Fibroblast of lung (primary cell): ENCODE data around the gene C8B. TPM values are rescaled to one million over a fixed set of nuclear protein-coding genes. Genes with fewer than 3 reads are reported as not detected.

Experiments
- DNase-seq, 2 donors: peaks; one replicate each; pipeline versions ENCODE4 v3.0.0 to v3.0.0-alpha.2; 2010; ENCODE audit warnings: low read depth in 2 of 2
- H2AFZ ChIP-seq: 2 replicates; pipeline ENCODE4 v1.5.1; 2012; ENCODE audit warnings: low read length, control low read depth, inconsistent platforms
- H3K27ac ChIP-seq: 2 replicates; pipeline ENCODE4 v1.5.1; 2011; ENCODE audit warnings: low read length, control low read depth; ENCODE audit not compliant: insufficient read depth
- H3K27me3 ChIP-seq: 2 replicates; pipeline ENCODE4 v1.5.1; 2011; ENCODE audit warnings: mild to moderate bottlenecking, low read length; ENCODE audit not compliant: control insufficient read depth, insufficient read depth
- H3K36me3 ChIP-seq: 2 replicates; pipeline ENCODE4 v1.5.1; 2011; ENCODE audit warnings: low read length; ENCODE audit not compliant: control insufficient read depth, insufficient read depth
- H3K4me1 ChIP-seq: 2 replicates; pipeline ENCODE4 v1.5.1; 2011; ENCODE audit warnings: low read length; ENCODE audit not compliant: control insufficient read depth, insufficient read depth; ENCODE audit errors: extremely low read depth
- H3K4me2 ChIP-seq: 2 replicates; pipeline ENCODE4 v1.5.1; 2011; ENCODE audit warnings: low read length, control low read depth; ENCODE audit not compliant: insufficient read depth; ENCODE audit errors: extremely low read depth
- H3K4me3 ChIP-seq, 4 experiments: fragments of 200-600 bp in 1 of 4; sonication (generic) in 1 of 4; replicated peaks in 1 of 4; 2 replicates each; pipeline ENCODE4 v1.5.1; 2011 to 2016; ENCODE audit warnings: low read length in 4 of 4, low read depth in 3 of 4, mild to moderate bottlenecking in 3 of 4, control low read depth in 2 of 4, inconsistent platforms in 1 of 4, mixed read lengths in 1 of 4; ENCODE audit not compliant: insufficient read depth in 1 of 4; ENCODE audit errors: control extremely low read depth in 1 of 4
- H3K79me2 ChIP-seq: 2 replicates; pipeline ENCODE4 v1.5.1; 2012; ENCODE audit warnings: mild to moderate bottlenecking, low read length, inconsistent platforms; ENCODE audit not compliant: control insufficient read depth, insufficient read depth
- H3K9ac ChIP-seq: 2 replicates; pipeline ENCODE4 v1.5.1; 2011; ENCODE audit warnings: mild to moderate bottlenecking, low read length, control low read depth; ENCODE audit not compliant: insufficient read depth
- H3K9me3 ChIP-seq: 2 replicates; pipeline ENCODE4 v1.5.1; 2012; ENCODE audit warnings: low read depth, low read length; ENCODE audit not compliant: control insufficient read depth, insufficient read depth
- H4K20me1 ChIP-seq: 2 replicates; pipeline ENCODE4 v1.5.1; 2011; ENCODE audit warnings: low read length; ENCODE audit not compliant: control insufficient read depth, insufficient read depth; ENCODE audit errors: extremely low read depth
- EZH2 ChIP-seq: IDR thresholded peaks from 2 replicates; pipeline ENCODE4 v1.5.1; 2012; ENCODE audit warnings: low read length, control low read depth, mild to moderate bottlenecking; ENCODE audit errors: missing control alignments
- polyA plus RNA-seq, 2 donors: library from polyadenylated mRNA; depleted of rRNA in 1 of 2; stranded (reverse) in 1 of 2; unstranded in 1 of 2; fragments of >200 nt; gene quantifications; 2 replicates each; pipeline ENCODE4 v1.2.1, GENCODE V29; 2011 to 2012; ENCODE audit warnings: missing spikeins in 1 of 2
- total RNA-seq: library from RNA; depleted of rRNA; stranded (reverse); fragments of >200 nt; gene quantifications from 2 replicates; pipeline ENCODE4 v1.2.1, GENCODE V29; 2014
- TF ChIP-seq, protein P1 (sequence below), 2 donors: IDR thresholded peaks in 1 of 2; conservative IDR thresholded peaks in 1 of 2; 1 replicate in 1 of 2; 2 replicates in 1 of 2; pipeline ENCODE4 v1.5.1; 2011 to 2012; ENCODE audit warnings: low read length in 2 of 2, control low read depth in 1 of 2, inconsistent platforms in 1 of 2, low read depth in 1 of 2, mild to moderate bottlenecking in 1 of 2

C8B gene
- total and polyA plus RNA-seq, 2 donors (not counting 1 experiment from before 2014, with no cell fraction given) = not detected

DNA sequence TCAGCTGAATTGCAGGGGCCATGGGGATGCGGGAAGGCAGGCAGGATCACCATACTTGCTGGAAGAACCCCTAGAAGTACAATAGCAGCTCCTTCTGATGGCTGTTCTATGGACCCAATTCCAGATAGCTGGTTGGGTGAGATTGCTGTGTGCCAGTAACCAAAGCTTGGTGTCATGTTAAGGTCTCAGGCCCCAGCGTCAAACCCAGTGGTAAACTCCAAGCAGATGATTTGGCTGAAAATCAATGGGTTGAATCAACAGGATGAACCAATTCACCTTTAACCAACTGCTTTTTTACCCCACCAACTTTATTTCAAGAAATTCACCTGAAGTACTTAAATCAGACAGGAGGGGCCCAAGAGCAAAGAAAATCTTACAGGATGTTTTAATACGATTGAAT, 37.8 kb downstream of the C8B start:
- Histone ChIP-seq H3K9me3 (no peaks in the 10 kb centered on the region), H3K4me1 (no peaks in the 10 kb centered on the region), H2AFZ (no peak overlapping the region), H3K4me3 (no peak overlapping the region), H3K27me3 (no peaks in the 10 kb centered on the region), H3K9ac (no peak overlapping the region), H3K36me3 (no peaks in the 10 kb centered on the region), H4K20me1 (no peaks in the 10 kb centered on the region), H3K4me2 (no peak overlapping the region), H3K27ac (no peak overlapping the region), H3K79me2 (no peaks in the 10 kb centered on the region)
- TF ChIP-seq EZH2 = no peak
- TF ChIP-seq, protein P1, sequence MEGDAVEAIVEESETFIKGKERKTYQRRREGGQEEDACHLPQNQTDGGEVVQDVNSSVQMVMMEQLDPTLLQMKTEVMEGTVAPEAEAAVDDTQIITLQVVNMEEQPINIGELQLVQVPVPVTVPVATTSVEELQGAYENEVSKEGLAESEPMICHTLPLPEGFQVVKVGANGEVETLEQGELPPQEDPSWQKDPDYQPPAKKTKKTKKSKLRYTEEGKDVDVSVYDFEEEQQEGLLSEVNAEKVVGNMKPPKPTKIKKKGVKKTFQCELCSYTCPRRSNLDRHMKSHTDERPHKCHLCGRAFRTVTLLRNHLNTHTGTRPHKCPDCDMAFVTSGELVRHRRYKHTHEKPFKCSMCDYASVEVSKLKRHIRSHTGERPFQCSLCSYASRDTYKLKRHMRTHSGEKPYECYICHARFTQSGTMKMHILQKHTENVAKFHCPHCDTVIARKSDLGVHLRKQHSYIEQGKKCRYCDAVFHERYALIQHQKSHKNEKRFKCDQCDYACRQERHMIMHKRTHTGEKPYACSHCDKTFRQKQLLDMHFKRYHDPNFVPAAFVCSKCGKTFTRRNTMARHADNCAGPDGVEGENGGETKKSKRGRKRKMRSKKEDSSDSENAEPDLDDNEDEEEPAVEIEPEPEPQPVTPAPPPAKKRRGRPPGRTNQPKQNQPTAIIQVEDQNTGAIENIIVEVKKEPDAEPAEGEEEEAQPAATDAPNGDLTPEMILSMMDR (conservative IDR thresholded peaks at IDR 0.05 in 1 of 2, IDR thresholded peaks at IDR 0.05 in 1 of 2; ENCODE audit: low read depth in 1 of 2, low read length in 2 of 2) = no peak
- DNase-seq = no peak

DNA sequence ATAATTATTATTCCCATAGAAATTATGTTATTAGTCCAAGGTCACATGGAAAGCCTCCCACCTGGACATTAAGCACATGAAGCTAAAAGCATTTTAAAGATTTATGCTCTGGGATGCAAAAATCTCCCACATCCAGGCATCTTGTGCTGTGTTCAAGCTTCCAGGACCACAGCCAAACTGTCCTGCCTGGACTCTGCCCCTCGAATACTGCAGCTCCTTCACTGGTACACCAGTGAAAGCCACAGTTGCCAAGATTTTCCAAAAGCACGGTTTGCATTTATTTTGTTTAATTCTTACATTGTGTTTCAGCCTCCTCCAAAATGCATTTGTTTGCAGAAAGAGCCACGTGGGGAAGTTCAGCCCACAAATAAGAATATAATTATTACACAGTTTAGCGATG, 38.6 kb downstream of the C8B start:
- H3K9me3 ChIP-seq = no peaks in the 10 kb centered on the region
- TF ChIP-seq, protein P1 (conservative IDR thresholded peaks at IDR 0.05 in 1 of 2, IDR thresholded peaks at IDR 0.05 in 1 of 2; ENCODE audit: low read depth in 1 of 2, low read length in 2 of 2) = no peak
- no peak for TF ChIP-seq EZH2
- no peak for DNase-seq

DNA sequence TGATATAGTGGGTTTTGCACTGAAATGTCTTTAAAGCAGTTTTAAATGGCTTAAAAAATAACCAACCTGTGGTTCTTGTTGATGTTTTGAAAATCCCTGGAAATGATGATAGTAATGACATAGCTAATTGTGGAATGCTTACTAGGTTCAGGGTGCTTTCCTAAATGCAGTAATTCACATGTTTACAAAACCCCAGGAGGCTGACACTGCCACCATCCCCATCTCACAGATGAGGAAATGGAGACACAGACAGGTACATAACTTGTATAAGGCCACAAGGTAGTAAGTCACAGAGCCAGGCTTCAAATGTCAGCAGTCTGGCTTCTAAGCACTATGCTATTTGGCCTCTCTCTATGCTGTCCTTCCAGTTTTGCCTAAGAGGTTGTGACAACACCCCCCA, 40.6 kb downstream of the C8B start:
- H2AFZ ChIP-seq = no peak overlapping the region
- no peaks in the 10 kb centered on the region for H3K4me1 ChIP-seq
- no peaks in the 10 kb centered on the region for H3K36me3 ChIP-seq
- no peak overlapping the region for H3K4me3 ChIP-seq
- no peak for DNase-seq
- H3K9me3 ChIP-seq = no peaks in the 10 kb centered on the region
- H4K20me1 ChIP-seq = no peaks in the 10 kb centered on the region
- no peaks in the 10 kb centered on the region for H3K27me3 ChIP-seq
- no peak overlapping the region for H3K27ac ChIP-seq
- H3K79me2 ChIP-seq = no peaks in the 10 kb centered on the region
- no peak overlapping the region for H3K9ac ChIP-seq
- no peak for TF ChIP-seq EZH2
- TF ChIP-seq, protein P1 (conservative IDR thresholded peaks at IDR 0.05 in 1 of 2, IDR thresholded peaks at IDR 0.05 in 1 of 2; ENCODE audit: low read depth in 1 of 2, low read length in 2 of 2) = no peak
- H3K4me2 ChIP-seq = no peak overlapping the region

More for the DNA sequence above, 38.6 kb downstream of the C8B start:
- H3K36me3 ChIP-seq = no peaks in the 10 kb centered on the region
- H3K27ac ChIP-seq = no peak overlapping the region
- no peaks in the 10 kb centered on the region for H3K4me1 ChIP-seq
- no peak overlapping the region for H3K9ac ChIP-seq
- no peaks in the 10 kb centered on the region for H3K79me2 ChIP-seq
- H3K27me3 ChIP-seq = no peaks in the 10 kb centered on the region
- H4K20me1 ChIP-seq = no peaks in the 10 kb centered on the region
- H3K4me2 ChIP-seq = no peak overlapping the region
- H3K4me3 ChIP-seq = no peak overlapping the region
- no peak overlapping the region for H2AFZ ChIP-seq
